GM12878 (cell line): ENCODE measurements around the gene KRT24. TPM values are rescaled to one million over a fixed set of nuclear protein-coding genes. Genes with fewer than 3 reads are reported as not detected.

ENCODE experiments used
- ATAC-seq: fragments of 200-7000 bp; cut with Tn5 transposase; 3 replicates; pipeline ENCODE4 v1.9.1; 2020; ENCODE audit warnings: mild to moderate bottlenecking, moderate library complexity
- BruUV-seq: library from RNA; stranded (reverse); fragments of 400-500 nt; replicated peaks from 2 replicates; lab custom pipeline; 2021; lab: Mats Ljungman, UMichigan
- CTCF ChIA-PET: fragments of 300-600 bp; sonication (Branson Sonifier 250); formaldehyde crosslinking; extraction: SDS; loops from one replicate; lab custom pipeline; 2021; ENCODE audit warnings: inconsistent platforms; lab: Yijun Ruan, JAX
- POLR2A ChIA-PET: fragments of 350-600 bp; formaldehyde crosslinking; extraction: SDS; loops from one replicate; lab custom pipeline; 2021; ENCODE audit warnings: inconsistent platforms; lab: Charles Lee
- RAD21 ChIA-PET: fragments of 300-600 bp; sonication (Branson Sonifier 250); formaldehyde crosslinking; loops from one replicate; lab custom pipeline; 2023; ENCODE audit warnings: antibody characterized with exemption; ENCODE audit not compliant: unreplicated experiment; lab: Charles Lee
- SMC1A ChIA-PET: fragments of 300-600 bp; sonication (Branson Sonifier 250); formaldehyde crosslinking; loops from one replicate; lab custom pipeline; 2023; ENCODE audit not compliant: unreplicated experiment, uncharacterized antibody; lab: Charles Lee
- DNase-seq: peaks from one replicate; pipeline ENCODE4 v3.0.0-alpha.2; 2011; ENCODE audit warnings: low read depth, low spot score
- FAIRE-seq: peaks from 3 replicates; lab custom pipeline; 2011; peaks lifted over from hg19 to GRCh38; lab: Jason Lieb, UNC
- H2AFZ ChIP-seq: 2 replicates; pipeline ENCODE4 v1.6.0; 2011; ENCODE audit warnings: low read depth, low read length, control low read depth; ENCODE audit not compliant: control insufficient read depth
- H3K27ac ChIP-seq: 2 replicates; pipeline ENCODE4 v1.5.1; 2011; ENCODE audit warnings: control low read depth; ENCODE audit not compliant: control insufficient read depth, insufficient read depth
- H3K27me3 ChIP-seq, 2 experiments: replicated peaks in 1 of 2; 2 replicates each; pipeline versions ENCODE4 v1.6.0 to v1.6.1; 2011; ENCODE audit warnings: low read length in 1 of 2; ENCODE audit not compliant: control insufficient read depth in 2 of 2, insufficient read depth in 2 of 2
- H3K36me3 ChIP-seq, 2 experiments: 2 replicates each; pipeline ENCODE4 v1.5.1; 2011; ENCODE audit warnings: low read length in 1 of 2; ENCODE audit not compliant: control insufficient read depth in 2 of 2, insufficient read depth in 2 of 2
- H3K4me1 ChIP-seq: 2 replicates; pipeline ENCODE4 v1.6.1; 2011; ENCODE audit warnings: mild to moderate bottlenecking, low read length, moderate library complexity, mixed read lengths; ENCODE audit not compliant: control insufficient read depth, insufficient read depth
- H3K4me2 ChIP-seq: 2 replicates; pipeline ENCODE4 v1.6.0; 2011; ENCODE audit warnings: control low read depth; ENCODE audit not compliant: control insufficient read depth, insufficient read depth
- H3K4me3 ChIP-seq: fragments of 200-600 bp; sonication (generic); 2 replicates; pipeline ENCODE4 v1.5.1; 2016
- H3K79me2 ChIP-seq: 2 replicates; pipeline ENCODE4 v1.6.0; 2011; ENCODE audit warnings: low read length; ENCODE audit not compliant: control insufficient read depth, insufficient read depth
- H3K9ac ChIP-seq: 2 replicates; pipeline ENCODE4 v1.8.0; 2011; ENCODE audit warnings: low read length, control low read depth, mixed read lengths; ENCODE audit not compliant: control insufficient read depth, insufficient read depth
- H3K9me3 ChIP-seq: replicated peaks from 3 replicates; pipeline ENCODE4 v1.5.1; 2011; ENCODE audit warnings: mild to moderate bottlenecking, low read length; ENCODE audit not compliant: control insufficient read depth, insufficient read depth
- H4K20me1 ChIP-seq: 2 replicates; pipeline ENCODE4 v1.6.0; 2011; ENCODE audit not compliant: control insufficient read depth, insufficient read depth
- ATF2 ChIP-seq: IDR thresholded peaks from 2 replicates; pipeline ENCODE4 v1.6.1; 2012; ENCODE audit warnings: low read length, inconsistent platforms
- CUX1 ChIP-seq: IDR thresholded peaks from 2 replicates; pipeline ENCODE4 v1.6.1; 2012; ENCODE audit warnings: improper control_type of control experiment, low read depth, low read length; ENCODE audit not compliant: insufficient replicate concordance
- EED ChIP-seq: sonication (generic); IDR thresholded peaks from 2 replicates; pipeline ENCODE4 v1.6.1; 2016; ENCODE audit warnings: antibody characterized with exemption, low read depth
- GATAD2B ChIP-seq: fragments of 450-650 bp; conservative IDR thresholded peaks from 2 replicates; pipeline ENCODE4 v1.6.1; 2017; ENCODE audit warnings: low read depth, mild to moderate bottlenecking, moderate library complexity
- JUNB ChIP-seq: IDR thresholded peaks from 2 replicates; pipeline ENCODE4 v1.6.1; 2016; ENCODE audit warnings: antibody characterized with exemption, mild to moderate bottlenecking
- MXI1 ChIP-seq: fragments of 150-350 bp; IDR thresholded peaks from 2 replicates; pipeline ENCODE4 v1.6.1; 2011; ENCODE audit warnings: low read depth, mild to moderate bottlenecking, inconsistent platforms, low read length, improper control_type of control experiment
- SMARCA5 ChIP-seq: fragments of 450-650 bp; IDR thresholded peaks from 2 replicates; pipeline ENCODE4 v1.6.1; 2017; ENCODE audit warnings: mild to moderate bottlenecking
- SMC3 ChIP-seq: IDR thresholded peaks from 2 replicates; pipeline ENCODE4 v1.6.1; 2011; ENCODE audit warnings: low read length, improper control_type of control experiment, borderline replicate concordance
- SP1 ChIP-seq: IDR thresholded peaks from one replicate; pipeline ENCODE4 v1.6.1; 2011; ENCODE audit warnings: low read depth, low read length
- SPI1 ChIP-seq: IDR thresholded peaks from 2 replicates; pipeline ENCODE4 v1.6.1; 2011; ENCODE audit warnings: low read depth, mild to moderate bottlenecking, low read length, moderate library complexity, borderline replicate concordance; ENCODE audit not compliant: insufficient read depth
- YY1 ChIP-seq: IDR thresholded peaks from 2 replicates; pipeline ENCODE4 v1.6.1; 2011; ENCODE audit warnings: low read depth, mild to moderate bottlenecking, low read length
- ZNF687 ChIP-seq: fragments of 450-650 bp; IDR thresholded peaks from 2 replicates; pipeline ENCODE4 v1.6.1; 2017; ENCODE audit warnings: mild to moderate bottlenecking, moderate library complexity
- WGBS: methylation state at CpG from one replicate; pipeline ENCODE4 v1.1.6; 2016; ENCODE audit warnings: low lambda C conversion rate; ENCODE audit not compliant: insufficient replicate concordance, insufficient coverage; ENCODE audit errors: missing lambda C conversion rate; 5-methylcytosine and 5-hydroxymethylcytosine counted together
- in situ Hi-C: fragments of 300-500 bp; cut with MboI; formaldehyde crosslinking; loops from 9 replicates; pipeline ENCODE4 v1.14.3; 2018; ENCODE audit warnings: mixed read lengths
- intact Hi-C: fragments of 100-400 bp; cut with micrococcal nuclease; formaldehyde crosslinking; loops from one replicate; pipeline ENCODE4 v1.14.2; 2022; ENCODE audit not compliant: unreplicated experiment
- polyA plus RNA-seq, 11 experiments: library from polyadenylated mRNA; depleted of rRNA in 4 of 11; unstranded in 6 of 11; stranded (reverse) in 5 of 11; fragments of >200 nt; fragmentation: Nextera tagmentation in 4 of 11; fragmentation: Illumina TruSeq in 1 of 11; extraction: Ambion mirVana in 4 of 11; extraction: Trizol in 1 of 11; gene quantifications; 1 replicate in 1 of 11; 2 replicates in 10 of 11; pipeline versions ENCODE4 v1.2.1 to v1.2.3, GENCODE V29; 2011 to 2016; ENCODE audit warnings: inconsistent platforms in 2 of 11, missing spikeins in 2 of 11, low read depth in 1 of 11
- total RNA-seq, 4 experiments: library from RNA; depleted of rRNA in 3 of 4; stranded (reverse); fragments of >200 nt in 3 of 4; fragmentation: Illumina TruSeq in 1 of 4; extraction: Trizol in 1 of 4; gene quantifications; 2 replicates each; pipeline versions ENCODE4 v1.2.1 to v1.2.3, GENCODE V29; 2013 to 2021

KRT24 gene
- total and polyA plus RNA-seq, 10 of the 15 experiments (the other 5 are each of a cell fraction or from before 2014, with no cell fraction given), result not detected

GRCh38 chr17:40651939-40652338 is 51.6 kb downstream of the KRT24 start:
- H3K36me3 ChIP-seq, result no peaks in the 10 kb centered on the region
- no peaks in the 10 kb centered on the region for H3K9me3 ChIP-seq
- 41% methylated on average over 5 of the region's 5 CpGs for WGBS
- H4K20me1 ChIP-seq, result no peaks in the 10 kb centered on the region
- no peak overlapping the region for H3K27ac ChIP-seq
- intact Hi-C loops, result no loop called here
- ChIA-PET SMC1A (interaction anchor here (1.0 to 1.1 kb wide), 2 partner anchors 12 to 28 kb away, joined by 3 to 4 read pairs; no protein-coding TSS in a partner anchor), RAD21 (no interaction called here), POLR2A (interaction anchor here (0.6 kb wide), 1 partner anchor 358 kb away, joined by 3 read pairs; no protein-coding TSS in a partner anchor), CTCF (interaction anchor here (0.5 kb wide), 1 partner anchor 206 kb away, joined by 4 read pairs; no protein-coding TSS in a partner anchor)
- no TSS peak for BruUV-seq
- DNase-seq, result no peak
- no peak overlapping the region for H2AFZ ChIP-seq
- no peak for FAIRE-seq
- no peak overlapping the region for H3K9ac ChIP-seq
- in situ Hi-C loops, result no loop called here
- no peak overlapping the region for H3K4me2 ChIP-seq
- H3K4me3 ChIP-seq, result no peak overlapping the region
- ATAC-seq, result no peak
- peaks cover 14% of the 10 kb centered on the region for H3K79me2 ChIP-seq
- no peaks in the 10 kb centered on the region for H3K4me1 ChIP-seq
- no peaks in the 10 kb centered on the region for H3K27me3 ChIP-seq
- TF ChIP-seq CUX1, result no peak
- no peak for TF ChIP-seq GATAD2B
- TF ChIP-seq SP1, result no peak
- no peak for TF ChIP-seq SPI1
- no peak for TF ChIP-seq ATF2
- TF ChIP-seq ZNF687, result no peak
- TF ChIP-seq SMC3, result no peak
- no peak for TF ChIP-seq SMARCA5
- no peak for TF ChIP-seq MXI1
- no peak for TF ChIP-seq YY1
- no peak for TF ChIP-seq JUNB
- TF ChIP-seq EED, result no peak
